CD4-positive, alpha-beta memory T cell (primary cell): ENCODE data around the gene SERPINB4. TPM values are rescaled to one million over a fixed set of nuclear protein-coding genes. Genes with fewer than 3 reads are reported as not detected.

Source experiments
- CTCF ChIA-PET: fragments of 350-600 bp; sonication (Branson Sonifier 250); formaldehyde crosslinking; loops from one replicate; lab custom pipeline; 2021; ENCODE audit warnings: inconsistent platforms; ENCODE audit not compliant: partially characterized antibody; lab: Charles Lee
- POLR2A ChIA-PET: fragments of 350-600 bp; sonication (Branson Sonifier 250); formaldehyde crosslinking; loops from one replicate; lab custom pipeline; 2021; ENCODE audit not compliant: partially characterized antibody; lab: Charles Lee
- DNase-seq, 5 donors: peaks; one replicate each; pipeline versions ENCODE4 v3.0.0 to v3.0.0-alpha.2; 2020 to 2022; ENCODE audit warnings: mixed read lengths in 1 of 5
- H3K27ac ChIP-seq: one replicate; pipeline ENCODE4 v1.7.0; 2013; ENCODE audit warnings: low read depth, low read length
- H3K27me3 ChIP-seq: 2 replicates; pipeline ENCODE4 v1.7.0; 2013; ENCODE audit warnings: mild to moderate bottlenecking, low read length, moderate library complexity; ENCODE audit not compliant: insufficient read depth
- H3K36me3 ChIP-seq: 2 replicates; pipeline ENCODE4 v1.7.0; 2013; ENCODE audit warnings: mild to moderate bottlenecking, low read length, moderate library complexity; ENCODE audit not compliant: insufficient read depth
- H3K4me1 ChIP-seq: 2 replicates; pipeline ENCODE4 v1.7.0; 2013; ENCODE audit warnings: mild to moderate bottlenecking, low read length, moderate library complexity; ENCODE audit not compliant: insufficient read depth
- H3K4me3 ChIP-seq, 2 donors: one replicate each; pipeline ENCODE4 v1.7.0; 2013; ENCODE audit warnings: low read length in 2 of 2, mild to moderate bottlenecking in 1 of 2
- H3K9me3 ChIP-seq, 2 donors: one replicate each; pipeline ENCODE4 v1.7.0; 2013; ENCODE audit warnings: low read length in 2 of 2, control low read depth in 1 of 2; ENCODE audit not compliant: control insufficient read depth in 1 of 2
- H3K27ac Mint-ChIP-seq, 7 donors: one replicate each; pipeline ENCODE4 v1.8.0; 2020 to 2021; ENCODE audit warnings: mixed read lengths in 7 of 7, mild to moderate bottlenecking in 6 of 7, inconsistent platforms in 3 of 7, moderate library complexity in 3 of 7
- H3K27me3 Mint-ChIP-seq, 2 donors: one replicate each; pipeline ENCODE4 v1.8.0; 2020 to 2021; ENCODE audit warnings: mixed read lengths in 2 of 2
- H3K36me3 Mint-ChIP-seq, 2 donors: one replicate each; pipeline ENCODE4 v1.8.0; 2020 to 2021; ENCODE audit warnings: mixed read lengths in 2 of 2, inconsistent platforms in 1 of 2, mild to moderate bottlenecking in 1 of 2
- H3K4me1 Mint-ChIP-seq, 4 donors: one replicate each; pipeline ENCODE4 v1.8.0; 2020 to 2021; ENCODE audit warnings: mixed read lengths in 4 of 4, mild to moderate bottlenecking in 1 of 4
- H3K4me3 Mint-ChIP-seq, 8 donors: one replicate each; pipeline ENCODE4 v1.8.0; 2020 to 2021; ENCODE audit warnings: mixed read lengths in 8 of 8, mild to moderate bottlenecking in 7 of 8, moderate library complexity in 6 of 8, inconsistent platforms in 3 of 8
- H3K9me3 Mint-ChIP-seq, 8 donors: one replicate each; pipeline ENCODE4 v1.8.0; 2020 to 2021; ENCODE audit warnings: mixed read lengths in 8 of 8, mild to moderate bottlenecking in 5 of 8, inconsistent platforms in 3 of 8, moderate library complexity in 1 of 8
- intact Hi-C: fragments of 100-400 bp; cut with micrococcal nuclease; formaldehyde crosslinking; loops from one replicate; pipeline ENCODE4 v1.15.1; 2023
- polyA plus RNA-seq, 2 donors: library from polyadenylated mRNA; unstranded; fragments of 300-500 nt; fragmentation: Illumina TruSeq; gene quantifications; one replicate each; pipeline ENCODE4 v1.2.3, GENCODE V29; 2021
- total RNA-seq, 2 experiments: library from RNA; stranded (reverse); gene quantifications; one replicate each; pipeline ENCODE4 v1.2.3, GENCODE V29; 2021

The SERPINB4 gene
- total and polyA plus RNA-seq, 4 experiments from 2014 or later = not detected

GRCh38 chr18:63604791-63605567 is 39.1 kb downstream of the SERPINB4 start:
- ChIA-PET CTCF (no interaction called here), POLR2A (no interaction called here)
- H3K4me1 Mint-ChIP-seq = no peaks in the 10 kb centered on the region
- H3K4me3 Mint-ChIP-seq = no peak overlapping the region
- H3K9me3 Mint-ChIP-seq = peaks cover 0 to 5% (median 0%) of the 10 kb centered on the region in 8 donors
- H3K27me3 ChIP-seq = no peaks in the 10 kb centered on the region
- no peak overlapping the region for H3K27ac ChIP-seq
- no peak overlapping the region for H3K27ac Mint-ChIP-seq
- peaks cover 0 to 4% of the 10 kb centered on the region in 2 donors for H3K27me3 Mint-ChIP-seq
- no peaks in the 10 kb centered on the region for H3K36me3 ChIP-seq
- no peak for DNase-seq
- no peaks in the 10 kb centered on the region for H3K9me3 ChIP-seq
- H3K36me3 Mint-ChIP-seq = no peaks in the 10 kb centered on the region
- intact Hi-C loops = no loop called here
- no peak overlapping the region for H3K4me3 ChIP-seq
- H3K4me1 ChIP-seq = no peaks in the 10 kb centered on the region

- Mint-ChIP-seq H3K27ac (no peak overlapping the region), H3K4me3 (no peak overlapping the region)
- CTCF ChIA-PET = interaction anchor here (1.7 kb wide), 1 partner anchor 12 kb away, joined by 3 read pairs; no protein-coding TSS in a partner anchor
These were observed 40.3 kb downstream of the SERPINB4 start for GRCh38 chr18:63603772-63604171.

GRCh38 chr18:63603355-63603754 is 40.7 kb downstream of the SERPINB4 start:
- no peak overlapping the region for H3K4me3 Mint-ChIP-seq
- no peaks in the 10 kb centered on the region for H3K4me1 Mint-ChIP-seq
- H3K27ac ChIP-seq = no peak overlapping the region
- H3K4me3 ChIP-seq = no peak overlapping the region
- no peaks in the 10 kb centered on the region for H3K27me3 ChIP-seq
- no peak overlapping the region for H3K27ac Mint-ChIP-seq
- H3K9me3 Mint-ChIP-seq = peaks cover 0 to 5% (median 0%) of the 10 kb centered on the region in 8 donors
- ChIA-PET POLR2A (no interaction called here), CTCF (interaction anchor here (1.7 kb wide), 1 partner anchor 12 kb away, joined by 3 read pairs; no protein-coding TSS in a partner anchor)
- H3K4me1 ChIP-seq = no peaks in the 10 kb centered on the region
- no peaks in the 10 kb centered on the region for H3K36me3 ChIP-seq
- DNase-seq = no peak
- no peaks in the 10 kb centered on the region for H3K9me3 ChIP-seq
- H3K36me3 Mint-ChIP-seq = no peaks in the 10 kb centered on the region
- intact Hi-C loops = no loop called here
- peaks cover 0 to 4% of the 10 kb centered on the region in 2 donors for H3K27me3 Mint-ChIP-seq

More at GRCh38 chr18:63603772-63604171, 40.3 kb downstream of the SERPINB4 start:
- Histone ChIP-seq H3K27ac (no peak overlapping the region), H3K9me3 (no peaks in the 10 kb centered on the region), H3K4me3 (no peak overlapping the region), H3K27me3 (no peaks in the 10 kb centered on the region), H3K4me1 (no peaks in the 10 kb centered on the region), H3K36me3 (no peaks in the 10 kb centered on the region)
- H3K4me1 Mint-ChIP-seq = no peaks in the 10 kb centered on the region
- H3K36me3 Mint-ChIP-seq = no peaks in the 10 kb centered on the region
- intact Hi-C loops = no loop called here
- no peak for DNase-seq
- H3K9me3 Mint-ChIP-seq = peaks cover 0 to 5% (median 0%) of the 10 kb centered on the region in 8 donors
- POLR2A ChIA-PET = no interaction called here
- peaks cover 0 to 4% of the 10 kb centered on the region in 2 donors for H3K27me3 Mint-ChIP-seq

- Mint-ChIP-seq H3K27ac (no peak overlapping the region), H3K4me3 (no peak overlapping the region), H3K27me3 (peaks cover 2 to 3% of the 10 kb centered on the region in 2 donors), H3K36me3 (no peaks in the 10 kb centered on the region), H3K4me1 (no peaks in the 10 kb centered on the region), H3K9me3 (peaks cover 0 to 5% (median 0%) of the 10 kb centered on the region in 8 donors)
- no peaks in the 10 kb centered on the region for H3K9me3 ChIP-seq
- H3K4me1 ChIP-seq = no peaks in the 10 kb centered on the region
- ChIA-PET CTCF (no interaction called here), POLR2A (no interaction called here)
- no peaks in the 10 kb centered on the region for H3K36me3 ChIP-seq
- no peak overlapping the region for H3K4me3 ChIP-seq
- intact Hi-C loops = no loop called here
- DNase-seq = no peak
- no peaks in the 10 kb centered on the region for H3K27me3 ChIP-seq
- no peak overlapping the region for H3K27ac ChIP-seq
These were observed 47.1 kb downstream of the SERPINB4 start for GRCh38 chr18:63596964-63597363.

- no peak for DNase-seq
- Mint-ChIP-seq H3K27ac (no peak overlapping the region), H3K4me3 (no peak overlapping the region), H3K4me1 (no peaks in the 10 kb centered on the region), H3K9me3 (peaks cover 0 to 4% (median 0%) of the 10 kb centered on the region in 8 donors), H3K27me3 (peaks cover 4 to 11% of the 10 kb centered on the region in 2 donors), H3K36me3 (no peaks in the 10 kb centered on the region)
- intact Hi-C loops = no loop called here
- Histone ChIP-seq H3K9me3 (no peaks in the 10 kb centered on the region), H3K36me3 (no peaks in the 10 kb centered on the region), H3K27ac (no peak overlapping the region), H3K27me3 (no peaks in the 10 kb centered on the region), H3K4me1 (no peaks in the 10 kb centered on the region), H3K4me3 (no peak overlapping the region)
- ChIA-PET CTCF (no interaction called here), POLR2A (no interaction called here)
These were observed 51.6 kb downstream of the SERPINB4 start for GRCh38 chr18:63592471-63592870.

GRCh38 chr18:63591725-63592124 is 52.3 kb downstream of the SERPINB4 start:
- ChIA-PET POLR2A (no interaction called here), CTCF (no interaction called here)
- no peaks in the 10 kb centered on the region for H3K36me3 Mint-ChIP-seq

GRCh38 chr18:63590966-63591695 is 52.9 kb downstream of the SERPINB4 start:
- H3K4me1 Mint-ChIP-seq = no peaks in the 10 kb centered on the region
- peaks cover 4 to 11% of the 10 kb centered on the region in 2 donors for H3K27me3 Mint-ChIP-seq
- DNase-seq = no peak
- Histone ChIP-seq H3K27me3 (no peaks in the 10 kb centered on the region), H3K27ac (no peak overlapping the region), H3K9me3 (no peaks in the 10 kb centered on the region), H3K4me3 (no peak overlapping the region), H3K36me3 (no peaks in the 10 kb centered on the region), H3K4me1 (no peaks in the 10 kb centered on the region)
- H3K4me3 Mint-ChIP-seq = no peak overlapping the region
- no peaks in the 10 kb centered on the region for H3K36me3 Mint-ChIP-seq
- intact Hi-C loops = no loop called here
- no peak overlapping the region for H3K27ac Mint-ChIP-seq
- peaks cover 0 to 4% (median 0%) of the 10 kb centered on the region in 8 donors for H3K9me3 Mint-ChIP-seq
- CTCF ChIA-PET = interaction anchor here (0.6 kb wide), 1 partner anchor 10 kb away, joined by 3 read pairs; no protein-coding TSS in a partner anchor
- POLR2A ChIA-PET = no interaction called here

More at GRCh38 chr18:63591725-63592124, 52.3 kb downstream of the SERPINB4 start:
- Mint-ChIP-seq H3K4me1 (no peaks in the 10 kb centered on the region), H3K27me3 (peaks cover 4 to 11% of the 10 kb centered on the region in 2 donors), H3K9me3 (peaks cover 0 to 4% (median 0%) of the 10 kb centered on the region in 8 donors), H3K27ac (no peak overlapping the region), H3K4me3 (no peak overlapping the region)
- DNase-seq = no peak
- no peaks in the 10 kb centered on the region for H3K4me1 ChIP-seq
- no peak overlapping the region for H3K4me3 ChIP-seq
- intact Hi-C loops = no loop called here
- no peaks in the 10 kb centered on the region for H3K36me3 ChIP-seq
- no peak overlapping the region for H3K27ac ChIP-seq
- H3K9me3 ChIP-seq = no peaks in the 10 kb centered on the region
- no peaks in the 10 kb centered on the region for H3K27me3 ChIP-seq
